PC-9 (cell line): ENCODE results near the gene NUPR1. TPM values are rescaled to one million over a fixed set of nuclear protein-coding genes. Genes with fewer than 3 reads are reported as not detected.

Experiments
- BruUV-seq: library from RNA; stranded (reverse); fragments of 400-500 nt; replicated peaks from 2 replicates; lab custom pipeline; 2021; lab: Mats Ljungman, UMichigan
- CTCF ChIA-PET: fragments of 300-600 bp; sonication (Branson Sonifier 250); formaldehyde crosslinking; loops from one replicate; lab custom pipeline; 2022; ENCODE audit warnings: antibody characterized with exemption; lab: Charles Lee
- POLR2A ChIA-PET: fragments of 300-600 bp; sonication (Branson Sonifier 250); formaldehyde crosslinking; loops from one replicate; lab custom pipeline; 2022; ENCODE audit warnings: antibody characterized with exemption; ENCODE audit not compliant: unreplicated experiment; lab: Charles Lee
- DNase-seq, 2 experiments: peaks; one replicate each; pipeline versions ENCODE4 v3.0.0 to v3.0.0-alpha.2; 2015 to 2022; ENCODE audit warnings: mixed read lengths in 1 of 2
- H2AFZ ChIP-seq: fragments of 200-600 bp; sonication (generic); 2 replicates; pipeline ENCODE4 v1.8.1; 2017; ENCODE audit warnings: antibody characterized with exemption
- H3F3A ChIP-seq: fragments of 200-600 bp; sonication (generic); 2 replicates; pipeline ENCODE4 v1.8.1; 2017; ENCODE audit warnings: antibody characterized with exemption, mild to moderate bottlenecking, low read depth; ENCODE audit not compliant: insufficient read depth
- H3K27ac ChIP-seq: fragments of 200-600 bp; sonication (generic); 2 replicates; pipeline ENCODE4 v1.6.1; 2016; ENCODE audit warnings: mixed run types
- H3K27me3 ChIP-seq: fragments of 200-600 bp; sonication (generic); 2 replicates; pipeline ENCODE4 v1.6.1; 2016; ENCODE audit warnings: low read depth, mixed run types; ENCODE audit not compliant: insufficient read depth
- H3K36me3 ChIP-seq: fragments of 200-600 bp; sonication (generic); 2 replicates; pipeline ENCODE4 v1.6.1; 2016; ENCODE audit warnings: low read depth, mixed run types
- H3K4me1 ChIP-seq: fragments of 200-600 bp; sonication (generic); replicated peaks from 2 replicates; pipeline ENCODE4 v1.6.1; 2016; ENCODE audit warnings: mixed run types; ENCODE audit not compliant: insufficient read depth
- H3K4me2 ChIP-seq: fragments of 200-600 bp; sonication (generic); 2 replicates; pipeline ENCODE4 v1.6.1; 2017; ENCODE audit warnings: mixed run types
- H3K4me3 ChIP-seq: fragments of 200-600 bp; sonication (generic); 2 replicates; pipeline ENCODE4 v1.6.1; 2016; ENCODE audit warnings: mixed run types
- H3K79me2 ChIP-seq: fragments of 200-600 bp; sonication (generic); 2 replicates; pipeline ENCODE4 v1.6.1; 2017; ENCODE audit warnings: low read depth, mixed run types
- H3K9me2 ChIP-seq: fragments of 200-600 bp; sonication (generic); 2 replicates; pipeline ENCODE4 v1.8.1; 2017; ENCODE audit warnings: mild to moderate bottlenecking; ENCODE audit not compliant: insufficient read depth
- H3K9me3 ChIP-seq: fragments of 200-600 bp; sonication (generic); 2 replicates; pipeline ENCODE4 v1.8.1; 2016; ENCODE audit warnings: low read depth; ENCODE audit not compliant: insufficient read depth
- H4K20me1 ChIP-seq: fragments of 200-600 bp; sonication (generic); 2 replicates; pipeline ENCODE4 v1.8.1; 2017; ENCODE audit not compliant: insufficient read depth
- EZH2 ChIP-seq: fragments of 200-600 bp; sonication (generic); IDR thresholded peaks from 2 replicates; pipeline ENCODE4 v1.8.0; 2017; ENCODE audit warnings: antibody characterized with exemption, low read depth
- intact Hi-C: fragments of 100-400 bp; cut with micrococcal nuclease; formaldehyde crosslinking; loops from one replicate; pipeline ENCODE4 v1.10.0; 2022; ENCODE audit not compliant: unreplicated experiment
- total RNA-seq: library from RNA; stranded (reverse); gene quantifications from 2 replicates; pipeline ENCODE4 v1.2.3, GENCODE V29; 2021
- TF ChIP-seq, protein P1 (sequence below): fragments of 200-600 bp; sonication (generic); conservative IDR thresholded peaks from 2 replicates; pipeline ENCODE4 v1.6.1; 2017; ENCODE audit warnings: mixed run types, antibody characterized with exemption, mild to moderate bottlenecking, moderate library complexity

NUPR1 gene
- total RNA-seq, 1 experiment from 2014 or later = 17.3 TPM

GRCh38 chr16:28558456-28558855, 19.7 kb upstream of the NUPR1 start:
- no TSS peak for BruUV-seq
- Histone ChIP-seq H2AFZ (no peak overlapping the region), H3K27ac (no peak overlapping the region), H3K9me2 (no peaks in the 10 kb centered on the region), H3F3A (peaks cover 1% of the 10 kb centered on the region; the same call in 1 of the 2 replicates), H3K9me3 (no peaks in the 10 kb centered on the region), H3K27me3 (no peaks in the 10 kb centered on the region), H3K36me3 (no peaks in the 10 kb centered on the region), H4K20me1 (no peaks in the 10 kb centered on the region), H3K4me3 (no peak overlapping the region), H3K79me2 (peaks cover 7% of the 10 kb centered on the region), H3K4me1 (peaks cover 8% of the 10 kb centered on the region), H3K4me2 (no peak overlapping the region)
- TF ChIP-seq, protein P1, sequence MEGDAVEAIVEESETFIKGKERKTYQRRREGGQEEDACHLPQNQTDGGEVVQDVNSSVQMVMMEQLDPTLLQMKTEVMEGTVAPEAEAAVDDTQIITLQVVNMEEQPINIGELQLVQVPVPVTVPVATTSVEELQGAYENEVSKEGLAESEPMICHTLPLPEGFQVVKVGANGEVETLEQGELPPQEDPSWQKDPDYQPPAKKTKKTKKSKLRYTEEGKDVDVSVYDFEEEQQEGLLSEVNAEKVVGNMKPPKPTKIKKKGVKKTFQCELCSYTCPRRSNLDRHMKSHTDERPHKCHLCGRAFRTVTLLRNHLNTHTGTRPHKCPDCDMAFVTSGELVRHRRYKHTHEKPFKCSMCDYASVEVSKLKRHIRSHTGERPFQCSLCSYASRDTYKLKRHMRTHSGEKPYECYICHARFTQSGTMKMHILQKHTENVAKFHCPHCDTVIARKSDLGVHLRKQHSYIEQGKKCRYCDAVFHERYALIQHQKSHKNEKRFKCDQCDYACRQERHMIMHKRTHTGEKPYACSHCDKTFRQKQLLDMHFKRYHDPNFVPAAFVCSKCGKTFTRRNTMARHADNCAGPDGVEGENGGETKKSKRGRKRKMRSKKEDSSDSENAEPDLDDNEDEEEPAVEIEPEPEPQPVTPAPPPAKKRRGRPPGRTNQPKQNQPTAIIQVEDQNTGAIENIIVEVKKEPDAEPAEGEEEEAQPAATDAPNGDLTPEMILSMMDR = no peak
- TF ChIP-seq EZH2 = no peak
- intact Hi-C loops = no loop called here
- DNase-seq = no peak
- POLR2A ChIA-PET = no interaction called here
- CTCF ChIA-PET = no interaction called here

DNA sequence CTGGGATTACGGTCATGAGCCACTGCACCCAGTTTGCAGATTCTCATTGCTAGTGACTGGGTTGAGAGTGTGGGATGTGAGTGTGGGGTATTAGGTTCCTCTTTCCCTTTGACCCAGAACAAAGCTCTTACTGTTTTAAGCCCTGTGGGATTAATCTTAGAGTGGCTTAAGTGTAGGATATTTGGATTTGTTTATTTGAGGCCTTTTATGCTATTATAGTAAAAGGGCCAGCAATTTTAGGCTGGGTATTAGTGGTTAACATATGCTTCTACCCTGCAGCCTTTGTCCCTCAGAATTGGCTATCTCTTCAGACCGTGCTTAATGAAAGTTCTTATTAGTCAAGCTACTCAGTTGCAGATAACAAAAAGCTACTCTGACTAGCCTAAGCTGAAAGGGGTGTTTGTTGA, 18.1 kb upstream of the NUPR1 start:
- no peak for DNase-seq
- Histone ChIP-seq H4K20me1 (no peaks in the 10 kb centered on the region), H3K27ac (no peak overlapping the region), H3K27me3 (no peaks in the 10 kb centered on the region), H3K4me3 (no peak overlapping the region), H3K9me3 (no peaks in the 10 kb centered on the region), H3K79me2 (peaks cover 7% of the 10 kb centered on the region), H3K4me1 (peaks cover 16% of the 10 kb centered on the region), H3K9me2 (no peaks in the 10 kb centered on the region), H3F3A (peaks cover 3% of the 10 kb centered on the region), H3K4me2 (no peak overlapping the region), H3K36me3 (no peaks in the 10 kb centered on the region), H2AFZ (no peak overlapping the region)
- ChIA-PET CTCF (interaction anchor here (0.6 kb wide), 1 partner anchor 19 kb away, joined by 3 read pairs; no protein-coding TSS in a partner anchor), POLR2A (interaction anchor here (0.6 kb wide), 1 partner anchor 288 kb away, joined by 6 read pairs; no protein-coding TSS in a partner anchor)
- BruUV-seq = no TSS peak
- intact Hi-C loops = no loop called here
- TF ChIP-seq, protein P1 = no peak
- no peak for TF ChIP-seq EZH2

DNA sequence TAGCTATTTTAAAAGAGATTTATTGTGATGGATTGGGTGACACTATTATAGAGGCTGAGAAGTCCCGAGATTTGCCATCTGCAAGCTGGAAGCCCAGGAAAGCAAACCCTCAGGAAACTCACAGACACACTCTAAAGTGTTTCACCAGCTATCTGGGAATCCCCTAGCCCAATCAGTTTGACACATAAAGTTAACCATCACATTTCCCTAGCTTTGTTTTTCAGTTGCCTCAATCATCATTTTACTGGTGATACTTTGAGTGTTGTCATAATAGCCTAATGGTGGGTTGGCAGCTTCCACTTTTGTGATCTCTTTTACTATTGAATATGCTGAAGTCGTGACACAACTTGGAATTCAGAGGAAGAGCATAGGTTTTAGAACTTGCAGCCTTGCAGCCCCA, 16.8 kb upstream of the NUPR1 start:
- no peaks in the 10 kb centered on the region for H3K27me3 ChIP-seq
- no peak for DNase-seq
- TF ChIP-seq EZH2 = no peak
- TF ChIP-seq, protein P1 = no peak
- intact Hi-C loops = no loop called here
- no TSS peak for BruUV-seq
- peaks cover 16% of the 10 kb centered on the region for H3K4me1 ChIP-seq
- peaks cover 3% of the 10 kb centered on the region for H3F3A ChIP-seq
- no peak overlapping the region for H2AFZ ChIP-seq
- H3K36me3 ChIP-seq = no peaks in the 10 kb centered on the region
- no peaks in the 10 kb centered on the region for H4K20me1 ChIP-seq
- peaks cover 7% of the 10 kb centered on the region for H3K79me2 ChIP-seq
- ChIA-PET CTCF (no interaction called here), POLR2A (no interaction called here)
- H3K4me3 ChIP-seq = no peak overlapping the region
- H3K9me3 ChIP-seq = no peaks in the 10 kb centered on the region
- H3K4me2 ChIP-seq = no peak overlapping the region
- no peaks in the 10 kb centered on the region for H3K9me2 ChIP-seq
- no peak overlapping the region for H3K27ac ChIP-seq
